Breast epithelium (tissue), 3 donors: ENCODE measurements around the gene RESP18.

ENCODE experiments used
- POLR2A ChIP-seq: fragments of 450-650 bp; IDR thresholded peaks from one replicate; pipeline ENCODE4 v1.6.1; 2016; ENCODE audit warnings: antibody characterized with exemption, mild to moderate bottlenecking, moderate library complexity
- TF ChIP-seq, protein P1 (sequence below), 3 donors: fragments of 450-650 bp; IDR thresholded peaks; one replicate each; pipeline ENCODE4 v1.5.1; 2016 to 2017; ENCODE audit warnings: antibody characterized with exemption in 3 of 3, mild to moderate bottlenecking in 3 of 3, moderate library complexity in 3 of 3

DNA sequence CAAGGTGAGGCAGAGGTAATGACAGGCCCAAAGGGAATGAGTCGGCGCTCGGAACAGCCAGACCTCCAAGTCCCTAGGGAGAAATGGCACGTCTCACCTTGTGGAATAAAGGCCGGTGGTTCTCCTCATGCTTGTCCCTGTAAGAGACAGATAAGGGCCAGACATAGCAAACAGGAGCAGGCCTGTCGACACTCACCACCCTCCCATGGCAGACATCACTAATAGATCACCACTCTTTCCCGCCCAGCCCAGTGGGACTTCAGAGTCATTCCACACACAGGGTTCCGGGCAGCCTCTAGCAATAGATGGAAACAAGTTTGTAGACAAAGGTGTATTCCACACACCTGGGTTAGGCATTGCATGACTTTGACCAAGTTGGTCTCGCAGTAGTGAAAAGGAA, 48.9 kb upstream of the RESP18 start:
- TF ChIP-seq, protein P1, sequence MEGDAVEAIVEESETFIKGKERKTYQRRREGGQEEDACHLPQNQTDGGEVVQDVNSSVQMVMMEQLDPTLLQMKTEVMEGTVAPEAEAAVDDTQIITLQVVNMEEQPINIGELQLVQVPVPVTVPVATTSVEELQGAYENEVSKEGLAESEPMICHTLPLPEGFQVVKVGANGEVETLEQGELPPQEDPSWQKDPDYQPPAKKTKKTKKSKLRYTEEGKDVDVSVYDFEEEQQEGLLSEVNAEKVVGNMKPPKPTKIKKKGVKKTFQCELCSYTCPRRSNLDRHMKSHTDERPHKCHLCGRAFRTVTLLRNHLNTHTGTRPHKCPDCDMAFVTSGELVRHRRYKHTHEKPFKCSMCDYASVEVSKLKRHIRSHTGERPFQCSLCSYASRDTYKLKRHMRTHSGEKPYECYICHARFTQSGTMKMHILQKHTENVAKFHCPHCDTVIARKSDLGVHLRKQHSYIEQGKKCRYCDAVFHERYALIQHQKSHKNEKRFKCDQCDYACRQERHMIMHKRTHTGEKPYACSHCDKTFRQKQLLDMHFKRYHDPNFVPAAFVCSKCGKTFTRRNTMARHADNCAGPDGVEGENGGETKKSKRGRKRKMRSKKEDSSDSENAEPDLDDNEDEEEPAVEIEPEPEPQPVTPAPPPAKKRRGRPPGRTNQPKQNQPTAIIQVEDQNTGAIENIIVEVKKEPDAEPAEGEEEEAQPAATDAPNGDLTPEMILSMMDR (IDR thresholded peaks at IDR 0.05): no peak
- no peak for TF ChIP-seq POLR2A
